IMR-90 (cell line): ENCODE results near the gene LDLRAD3. TPM values are rescaled to one million over a fixed set of nuclear protein-coding genes. Genes with fewer than 3 reads are reported as not detected.

Source experiments
- ATAC-seq: fragments of 200-7000 bp; cut with Tn5 transposase; 2 replicates; pipeline ENCODE4 v1.9.1; 2020; ENCODE audit warnings: low read depth, mild to moderate bottlenecking, moderate library complexity
- BruUV-seq: library from RNA; stranded (reverse); fragments of 400-500 nt; replicated peaks from 2 replicates; lab custom pipeline; 2021; lab: Mats Ljungman, UMichigan
- CTCF ChIA-PET: fragments of 300-600 bp; formaldehyde crosslinking; extraction: SDS; loops from one replicate; lab custom pipeline; 2021; ENCODE audit warnings: antibody characterized with exemption; lab: Yijun Ruan, JAX
- POLR2A ChIA-PET: fragments of 300-600 bp; sonication (Branson Sonifier 250); formaldehyde crosslinking; loops from one replicate; lab custom pipeline; 2022; ENCODE audit warnings: antibody characterized with exemption; ENCODE audit not compliant: unreplicated experiment; lab: Charles Lee
- DNase-seq: peaks from one replicate; pipeline ENCODE4 v3.0.0; 2013
- H2AFZ ChIP-seq: replicated peaks from 2 replicates; pipeline ENCODE3; 2013; ENCODE audit warnings: low read length, mild to moderate bottlenecking; ENCODE audit not compliant: poor library complexity
- H2AK5ac ChIP-seq: 2 replicates; pipeline ENCODE4 v1.6.1; 2013; ENCODE audit warnings: low read depth, low read length, inconsistent platforms
- H2AK9ac ChIP-seq: replicated peaks from 2 replicates; pipeline ENCODE3; 2013; ENCODE audit warnings: mild to moderate bottlenecking, low read depth, low read length, moderate library complexity; ENCODE audit not compliant: poor library complexity
- H2BK120ac ChIP-seq: 2 replicates; pipeline ENCODE4 v1.6.1; 2013; ENCODE audit warnings: low read depth, low read length, inconsistent platforms
- H2BK15ac ChIP-seq: 3 replicates; pipeline ENCODE4 v1.6.1; 2013; ENCODE audit warnings: low read depth, low read length, inconsistent platforms
- H2BK20ac ChIP-seq: 2 replicates; pipeline ENCODE4 v1.6.1; 2013; ENCODE audit warnings: low read depth, mild to moderate bottlenecking, inconsistent platforms, low read length, moderate library complexity
- H2BK5ac ChIP-seq: 2 replicates; pipeline ENCODE4 v1.6.1; 2013; ENCODE audit warnings: mild to moderate bottlenecking, low read depth, low read length, inconsistent platforms; ENCODE audit not compliant: poor library complexity, severe bottlenecking
- H3K14ac ChIP-seq: replicated peaks from 2 replicates; pipeline ENCODE4 v1.6.1; 2013; ENCODE audit warnings: low read depth, low read length, inconsistent platforms
- H3K18ac ChIP-seq: 2 replicates; pipeline ENCODE4 v1.6.1; 2013; ENCODE audit warnings: low read depth, low read length, control low read depth
- H3K23ac ChIP-seq: 2 replicates; pipeline ENCODE4 v1.6.1; 2013; ENCODE audit warnings: low read depth, low read length, inconsistent platforms
- H3K27ac ChIP-seq: 2 replicates; pipeline ENCODE4 v1.5.1; 2013; ENCODE audit warnings: mild to moderate bottlenecking, control low read depth, low read length; ENCODE audit not compliant: insufficient read depth
- H3K27me3 ChIP-seq: 2 replicates; pipeline ENCODE4 v1.6.1; 2013; ENCODE audit warnings: low read length; ENCODE audit not compliant: control insufficient read depth, insufficient read depth
- H3K36me3 ChIP-seq: 2 replicates; pipeline ENCODE4 v1.6.1; 2013; ENCODE audit warnings: low read length, mixed read lengths; ENCODE audit not compliant: control insufficient read depth, insufficient read depth
- H3K4ac ChIP-seq: 2 replicates; pipeline ENCODE4 v1.6.1; 2013; ENCODE audit warnings: low read depth, low read length, inconsistent platforms
- H3K4me1 ChIP-seq: 2 replicates; pipeline ENCODE4 v1.6.1; 2013; ENCODE audit warnings: low read length, mixed read lengths; ENCODE audit not compliant: control insufficient read depth, insufficient read depth
- H3K4me2 ChIP-seq: 2 replicates; pipeline ENCODE4 v1.6.1; 2013; ENCODE audit warnings: low read depth, mild to moderate bottlenecking, control low read depth, low read length, moderate library complexity
- H3K4me3 ChIP-seq: 2 replicates; pipeline ENCODE4 v1.5.1; 2013; ENCODE audit warnings: low read depth, mild to moderate bottlenecking, control low read depth, low read length, moderate library complexity; ENCODE audit not compliant: insufficient read depth
- H3K56ac ChIP-seq: 2 replicates; pipeline ENCODE4 v1.6.1; 2013; ENCODE audit warnings: low read length, inconsistent platforms; ENCODE audit not compliant: insufficient read depth; ENCODE audit errors: extremely low read depth
- H3K79me1 ChIP-seq, 2 experiments: 2 replicates each; pipeline ENCODE4 v1.6.1; 2013; ENCODE audit warnings: low read length in 2 of 2, inconsistent platforms in 1 of 2, low read depth in 1 of 2
- H3K9ac ChIP-seq: 2 replicates; pipeline ENCODE4 v1.6.1; 2013; ENCODE audit warnings: low read depth, low read length, control low read depth
- H3K9me1 ChIP-seq: 2 replicates; pipeline ENCODE4 v1.6.1; 2013; ENCODE audit warnings: low read length, inconsistent platforms; ENCODE audit not compliant: insufficient read depth
- H3K9me3 ChIP-seq: 2 replicates; pipeline ENCODE4 v1.6.1; 2013; ENCODE audit warnings: low read length; ENCODE audit not compliant: control insufficient read depth, insufficient read depth
- H4K20me1 ChIP-seq: 2 replicates; pipeline ENCODE4 v1.6.1; 2013; ENCODE audit warnings: low read length, inconsistent platforms; ENCODE audit not compliant: insufficient read depth
- H4K5ac ChIP-seq: 2 replicates; pipeline ENCODE4 v1.6.1; 2013; ENCODE audit warnings: mild to moderate bottlenecking, low read depth, low read length, control low read depth
- H4K8ac ChIP-seq, 2 experiments: 2 replicates each; pipeline ENCODE4 v1.6.1; 2013; ENCODE audit warnings: low read depth in 2 of 2, low read length in 2 of 2, control low read depth in 1 of 2, inconsistent platforms in 1 of 2
- H4K91ac ChIP-seq: 2 replicates; pipeline ENCODE4 v1.6.1; 2013; ENCODE audit warnings: low read depth, low read length, inconsistent platforms; ENCODE audit not compliant: insufficient read depth
- BHLHE40 ChIP-seq: fragments of 150-350 bp; IDR thresholded peaks from 2 replicates; pipeline ENCODE4 v1.6.1; 2016; ENCODE audit warnings: mild to moderate bottlenecking, low read depth, low read length
- CEBPB ChIP-seq: IDR thresholded peaks from 2 replicates; pipeline ENCODE4 v1.6.1; 2012; ENCODE audit warnings: low read depth, low read length, improper control_type of control experiment
- CHD1 ChIP-seq: IDR thresholded peaks from 2 replicates; pipeline ENCODE4 v1.6.1; 2012; ENCODE audit warnings: low read depth, low read length, improper control_type of control experiment
- FOS ChIP-seq: fragments of 150-350 bp; IDR thresholded peaks from 2 replicates; pipeline ENCODE4 v1.6.1; 2016; ENCODE audit warnings: low read depth, low read length
- MAFK ChIP-seq: IDR thresholded peaks from 2 replicates; pipeline ENCODE4 v1.6.1; 2012; ENCODE audit warnings: low read depth, low read length, improper control_type of control experiment
- MAZ ChIP-seq: IDR thresholded peaks from 2 replicates; pipeline ENCODE4 v1.6.1; 2012; ENCODE audit warnings: low read depth, mild to moderate bottlenecking, low read length, improper control_type of control experiment, moderate library complexity, borderline replicate concordance
- MXI1 ChIP-seq: IDR thresholded peaks from 2 replicates; pipeline ENCODE4 v1.6.1; 2012; ENCODE audit warnings: low read depth, mild to moderate bottlenecking, low read length, moderate library complexity, borderline replicate concordance
- NFE2L2 ChIP-seq: fragments of 150-350 bp; IDR thresholded peaks from 2 replicates; pipeline ENCODE4 v1.6.1; 2016; ENCODE audit warnings: low read depth, mild to moderate bottlenecking, low read length
- RCOR1 ChIP-seq: IDR thresholded peaks from 2 replicates; pipeline ENCODE4 v1.6.1; 2012; ENCODE audit warnings: mild to moderate bottlenecking, low read length, improper control_type of control experiment; ENCODE audit not compliant: insufficient replicate concordance
- RFX5 ChIP-seq: IDR thresholded peaks from 2 replicates; pipeline ENCODE4 v1.8.0; 2012; ENCODE audit warnings: low read depth, mild to moderate bottlenecking, low read length, moderate library complexity
- SMC3 ChIP-seq: fragments of 150-350 bp; IDR thresholded peaks from 2 replicates; pipeline ENCODE4 v1.6.1; 2016; ENCODE audit warnings: low read depth, mild to moderate bottlenecking, antibody characterized with exemption, low read length, moderate library complexity
- dilution Hi-C: fragments of 300-500 bp; cut with HindIII; formaldehyde crosslinking; loops from one replicate; pipeline ENCODE4 v1.14.3; 2018; ENCODE audit warnings: low sequenced_read_pairs; ENCODE audit not compliant: unreplicated experiment
- in situ Hi-C: fragments of 300-500 bp; cut with MboI; formaldehyde crosslinking; loops from 3 replicates; pipeline ENCODE4 v1.14.3; 2019; ENCODE audit warnings: low sequenced_read_pairs, inconsistent platforms, mixed read lengths
- intact Hi-C: fragments of 100-400 bp; cut with micrococcal nuclease; formaldehyde crosslinking; loops from 2 replicates; pipeline ENCODE4 v1.10.0; 2022
- polyA plus RNA-seq, 3 experiments: library from polyadenylated mRNA; depleted of rRNA; stranded (reverse); fragments of >200 nt; gene quantifications; 2 replicates each; pipeline ENCODE4 v1.2.3, GENCODE V29; 2012; ENCODE audit warnings: low replicate concordance in 1 of 3
- total RNA-seq: library from RNA; depleted of rRNA; stranded (reverse); fragments of >200 nt; gene quantifications from 2 replicates; pipeline ENCODE4 v1.2.3, GENCODE V29; 2012
- TF ChIP-seq, protein P1 (sequence below): conservative IDR thresholded peaks from 2 replicates; pipeline ENCODE4 v1.5.1; 2012; ENCODE audit warnings: mild to moderate bottlenecking, low read depth, low read length, improper control_type of control experiment
- TF ChIP-seq, protein P2 (sequence below): fragments of 150-350 bp; IDR thresholded peaks from 2 replicates; pipeline ENCODE4 v1.6.1; 2016; ENCODE audit warnings: low read depth, mild to moderate bottlenecking, low read length, moderate library complexity, borderline replicate concordance
- TF ChIP-seq, protein P3 (sequence below): fragments of 150-350 bp; IDR thresholded peaks from 2 replicates; pipeline ENCODE4 v1.6.1; 2017; ENCODE audit warnings: mild to moderate bottlenecking, antibody characterized with exemption, low read length, low read depth

Gene LDLRAD3
- total and polyA plus RNA-seq, 2 of the 4 experiments (the other 2 are of a cell fraction): 2.7 to 6.4 TPM

GRCh38 chr11:36237391-36237790 lies 293.5 kb downstream of the LDLRAD3 start:
- Histone ChIP-seq H2BK15ac (no peak overlapping the region), H3K4ac (no peak overlapping the region), H4K5ac (no peak overlapping the region), H2AK5ac (no peak overlapping the region), H2BK120ac (no peak overlapping the region), H3K27me3 (peaks cover 8% of the 10 kb centered on the region; the same call in 1 of the 2 replicates), H3K4me3 (no peak overlapping the region), H3K9me1 (peaks cover 2% of the 10 kb centered on the region; the same call in 1 of the 2 replicates), H4K20me1 (no peaks in the 10 kb centered on the region), H2BK5ac (no peak overlapping the region), H3K4me1 (no peaks in the 10 kb centered on the region), H3K36me3 (no peaks in the 10 kb centered on the region), H3K23ac (no peak overlapping the region), H2AFZ (no peak overlapping the region), H3K9me3 (no peaks in the 10 kb centered on the region), H3K56ac (no peak overlapping the region), H4K91ac (no peak overlapping the region), H3K9ac (no peak overlapping the region), H2BK20ac (no peak overlapping the region), H3K27ac (no peak overlapping the region), H4K8ac (no peak overlapping the region), H2AK9ac (no peak overlapping the region), H3K14ac (no peak overlapping the region), H3K79me1 (no peaks in the 10 kb centered on the region), H3K4me2 (no peak overlapping the region), H3K18ac (no peak overlapping the region)
- ATAC-seq (no peak), DNase-seq (no peak)
- no TSS peak for BruUV-seq
- dilution Hi-C loops (no loop called here), intact Hi-C loops (no loop called here), in situ Hi-C loops (no loop called here)
- TF ChIP-seq MAFK: no peak
- no peak for TF ChIP-seq CEBPB
- no peak for TF ChIP-seq SMC3
- TF ChIP-seq NFE2L2: no peak
- TF ChIP-seq, protein P1, sequence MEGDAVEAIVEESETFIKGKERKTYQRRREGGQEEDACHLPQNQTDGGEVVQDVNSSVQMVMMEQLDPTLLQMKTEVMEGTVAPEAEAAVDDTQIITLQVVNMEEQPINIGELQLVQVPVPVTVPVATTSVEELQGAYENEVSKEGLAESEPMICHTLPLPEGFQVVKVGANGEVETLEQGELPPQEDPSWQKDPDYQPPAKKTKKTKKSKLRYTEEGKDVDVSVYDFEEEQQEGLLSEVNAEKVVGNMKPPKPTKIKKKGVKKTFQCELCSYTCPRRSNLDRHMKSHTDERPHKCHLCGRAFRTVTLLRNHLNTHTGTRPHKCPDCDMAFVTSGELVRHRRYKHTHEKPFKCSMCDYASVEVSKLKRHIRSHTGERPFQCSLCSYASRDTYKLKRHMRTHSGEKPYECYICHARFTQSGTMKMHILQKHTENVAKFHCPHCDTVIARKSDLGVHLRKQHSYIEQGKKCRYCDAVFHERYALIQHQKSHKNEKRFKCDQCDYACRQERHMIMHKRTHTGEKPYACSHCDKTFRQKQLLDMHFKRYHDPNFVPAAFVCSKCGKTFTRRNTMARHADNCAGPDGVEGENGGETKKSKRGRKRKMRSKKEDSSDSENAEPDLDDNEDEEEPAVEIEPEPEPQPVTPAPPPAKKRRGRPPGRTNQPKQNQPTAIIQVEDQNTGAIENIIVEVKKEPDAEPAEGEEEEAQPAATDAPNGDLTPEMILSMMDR: no peak
- TF ChIP-seq, protein P2, sequence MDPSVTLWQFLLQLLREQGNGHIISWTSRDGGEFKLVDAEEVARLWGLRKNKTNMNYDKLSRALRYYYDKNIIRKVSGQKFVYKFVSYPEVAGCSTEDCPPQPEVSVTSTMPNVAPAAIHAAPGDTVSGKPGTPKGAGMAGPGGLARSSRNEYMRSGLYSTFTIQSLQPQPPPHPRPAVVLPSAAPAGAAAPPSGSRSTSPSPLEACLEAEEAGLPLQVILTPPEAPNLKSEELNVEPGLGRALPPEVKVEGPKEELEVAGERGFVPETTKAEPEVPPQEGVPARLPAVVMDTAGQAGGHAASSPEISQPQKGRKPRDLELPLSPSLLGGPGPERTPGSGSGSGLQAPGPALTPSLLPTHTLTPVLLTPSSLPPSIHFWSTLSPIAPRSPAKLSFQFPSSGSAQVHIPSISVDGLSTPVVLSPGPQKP: no peak
- no peak for TF ChIP-seq RCOR1
- no peak for TF ChIP-seq RFX5
- no peak for TF ChIP-seq MXI1
- no peak for TF ChIP-seq CHD1
- no peak for TF ChIP-seq MAZ
- TF ChIP-seq, protein P3, sequence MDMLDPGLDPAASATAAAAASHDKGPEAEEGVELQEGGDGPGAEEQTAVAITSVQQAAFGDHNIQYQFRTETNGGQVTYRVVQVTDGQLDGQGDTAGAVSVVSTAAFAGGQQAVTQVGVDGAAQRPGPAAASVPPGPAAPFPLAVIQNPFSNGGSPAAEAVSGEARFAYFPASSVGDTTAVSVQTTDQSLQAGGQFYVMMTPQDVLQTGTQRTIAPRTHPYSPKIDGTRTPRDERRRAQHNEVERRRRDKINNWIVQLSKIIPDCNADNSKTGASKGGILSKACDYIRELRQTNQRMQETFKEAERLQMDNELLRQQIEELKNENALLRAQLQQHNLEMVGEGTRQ: no peak
- TF ChIP-seq BHLHE40: no peak
- TF ChIP-seq FOS: no peak
- ChIA-PET CTCF (no interaction called here), POLR2A (no interaction called here)
